ENCODE data around the gene DLGAP4.
"Not testable (repeated sequence)": the region's sequence is repeated elsewhere in the genome, so short reads cannot be mapped to it uniquely, and the experiment has no call there.

Gene DLGAP4

DNA sequence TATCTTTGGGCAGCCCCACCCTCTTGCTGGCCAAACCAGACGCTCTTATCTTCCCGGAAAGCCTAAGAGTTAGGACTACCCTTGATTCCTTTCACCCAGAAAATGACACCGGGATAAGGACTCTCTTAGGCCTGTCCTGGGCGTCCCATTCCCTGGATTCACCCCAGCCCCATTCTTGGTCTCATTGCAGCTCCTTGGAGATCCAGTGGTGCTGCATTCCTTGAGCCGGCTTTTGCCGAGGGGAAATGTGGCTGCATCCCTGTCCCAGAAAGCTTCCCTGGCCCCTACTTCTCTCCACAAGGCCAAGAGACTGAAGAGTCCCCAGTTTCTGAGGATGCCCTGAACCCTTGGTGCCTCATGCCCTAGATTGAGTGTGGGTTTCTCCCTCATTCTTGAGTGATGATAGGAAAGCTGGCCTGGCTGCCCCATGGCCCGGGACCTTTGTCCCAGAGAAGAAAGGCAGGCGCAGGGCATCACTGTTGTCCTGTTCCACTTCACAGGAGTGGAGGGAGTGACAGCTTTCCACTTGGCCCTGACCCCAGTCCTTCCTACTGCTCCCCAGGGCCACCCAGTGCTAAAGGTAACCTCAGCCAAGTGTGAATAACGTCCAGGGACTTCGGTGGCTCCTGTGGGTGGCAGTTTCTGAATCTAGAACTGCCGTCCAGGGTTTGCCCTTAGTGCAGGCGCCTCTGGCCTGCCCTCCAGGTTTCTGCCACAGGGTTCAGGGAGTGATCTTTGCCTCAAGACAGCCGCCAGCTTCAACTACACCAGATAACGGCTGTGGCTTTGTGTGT lies 192.4 kb downstream of the DLGAP4 start:
- DNase-seq (ENCODE audit: low read depth) = no peak

- no peak for DNase-seq (ENCODE audit: low read depth)
Observed at GRCh38 chr20:36499211-36499610, 193.1 kb downstream of the DLGAP4 start.

GRCh38 chr20:36499723-36500501 lies 193.8 kb downstream of the DLGAP4 start:
- no peak for DNase-seq (ENCODE audit: low read depth)

DNA sequence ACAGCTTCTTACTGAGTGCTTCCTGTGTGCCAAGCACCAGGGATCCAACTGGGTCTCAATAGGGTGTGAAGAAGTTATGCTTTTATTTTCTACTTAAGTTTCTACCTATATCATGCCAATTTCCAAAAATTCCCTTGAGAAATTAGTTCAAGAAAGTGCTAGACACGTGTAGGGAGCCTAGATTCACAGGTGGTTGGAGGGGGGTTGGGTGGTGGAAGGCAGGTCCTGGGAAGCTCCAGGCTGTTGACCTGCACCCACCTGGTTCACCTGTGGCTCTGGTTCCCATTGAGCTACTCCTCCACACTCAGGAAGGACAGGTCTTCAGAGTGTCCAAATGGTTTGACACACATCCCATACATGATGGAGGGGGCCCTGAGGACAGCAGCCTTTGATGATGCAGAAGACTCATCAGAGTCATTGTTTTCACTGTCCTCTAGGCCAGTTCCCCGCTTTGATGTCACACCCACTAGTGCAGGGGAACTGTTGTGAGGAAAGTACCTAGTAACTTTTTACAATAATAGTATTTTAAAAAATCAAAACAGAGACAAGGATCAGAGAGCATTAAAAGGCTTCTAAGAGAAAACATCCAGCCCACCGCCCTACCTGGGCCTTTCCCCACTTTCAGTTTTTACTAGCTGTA lies 195.3 kb downstream of the DLGAP4 start:
- no peak for DNase-seq (ENCODE audit: low read depth)

DNA sequence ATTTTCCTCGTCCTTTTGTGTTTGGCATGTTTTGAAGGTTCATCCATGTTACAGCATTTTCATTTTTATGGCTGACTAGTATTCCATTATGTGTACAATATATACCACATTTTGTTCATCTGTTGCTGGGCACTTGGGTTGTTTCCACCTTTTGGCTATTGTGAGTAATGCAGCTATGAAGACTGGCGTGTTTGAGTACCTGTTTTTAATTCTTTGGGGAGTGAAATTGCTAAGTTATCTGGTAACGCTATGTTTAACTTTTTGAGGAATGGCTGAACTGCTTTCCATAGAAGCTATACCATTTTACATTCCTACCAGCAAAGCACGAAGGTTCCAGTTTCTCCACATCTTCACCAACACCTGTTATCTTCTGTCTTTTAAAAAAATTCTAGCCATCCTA lies 198.2 kb downstream of the DLGAP4 start:
- DNase-seq (ENCODE audit: low read depth) = no peak

DNA sequence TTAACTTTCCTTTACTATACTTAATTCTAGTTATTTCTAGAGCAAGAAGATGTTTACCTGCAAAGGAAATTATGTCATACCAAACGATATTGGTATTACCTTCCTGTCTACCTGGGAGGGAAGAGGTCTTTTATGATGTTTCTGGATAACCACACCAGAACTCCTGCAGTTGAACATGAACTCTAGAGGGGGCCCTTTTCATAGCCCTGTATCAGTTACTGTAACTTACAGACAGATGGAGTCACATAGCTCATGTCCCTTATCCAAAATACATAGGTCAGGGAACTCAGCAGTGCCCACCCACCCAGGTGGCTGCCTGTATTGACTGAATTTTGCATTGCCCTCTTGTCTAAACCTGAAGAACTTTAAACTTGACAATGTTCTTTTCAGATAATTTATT lies 200.1 kb downstream of the DLGAP4 start:
- no peak for DNase-seq (ENCODE audit: low read depth)

- no peak for DNase-seq (ENCODE audit: low read depth)
Observed at GRCh38 chr20:36507746-36508145, 201.6 kb downstream of the DLGAP4 start.

GRCh38 chr20:36519012-36519719 lies 213.0 kb downstream of the DLGAP4 start:
- DNase-seq (ENCODE audit: low read depth) = no peak

GRCh38 chr20:36519944-36520343 lies 213.8 kb downstream of the DLGAP4 start:
- no peak for DNase-seq (ENCODE audit: low read depth)

DNA sequence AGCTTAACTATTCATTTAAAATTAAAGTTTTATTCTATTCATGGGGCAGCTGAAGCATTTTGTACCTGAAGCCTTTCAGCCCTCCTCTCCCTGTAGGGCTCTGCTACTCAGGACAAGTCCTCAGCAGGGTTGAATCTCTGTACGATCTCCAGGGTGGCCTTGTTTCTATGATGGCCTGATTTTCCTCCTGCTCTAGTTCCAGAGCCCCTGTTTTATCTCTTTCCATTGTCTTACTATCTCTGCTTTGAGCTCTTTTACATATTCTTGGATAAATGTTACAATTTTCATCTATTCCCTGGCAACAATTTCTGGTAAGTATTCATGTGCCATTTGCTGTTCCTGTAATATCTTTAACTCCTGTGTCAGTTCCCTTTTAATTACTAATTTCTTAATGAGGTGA lies 215.4 kb downstream of the DLGAP4 start:
- DNase-seq (ENCODE audit: low read depth) = no peak

DNA sequence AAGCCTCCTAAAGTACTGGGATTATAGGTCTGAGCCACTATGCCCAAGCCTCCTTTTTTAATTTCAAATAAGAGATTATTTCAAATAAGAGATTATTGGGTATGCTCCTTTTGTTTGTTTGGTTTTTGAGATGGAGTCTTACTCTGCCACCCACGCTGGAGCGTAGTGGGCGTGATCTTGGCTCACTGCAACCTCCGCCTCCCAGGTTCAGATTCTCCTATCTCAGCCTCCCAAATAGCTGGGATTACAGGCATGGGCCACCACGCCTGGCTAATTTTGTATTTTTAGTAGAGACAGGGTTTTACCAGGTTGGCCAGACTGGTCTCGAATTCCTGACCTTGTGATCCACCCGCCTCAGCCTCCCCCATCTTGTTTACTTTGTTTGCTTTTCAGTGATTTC lies 216.3 kb downstream of the DLGAP4 start:
- DNase-seq (ENCODE audit: low read depth) = not testable (repeated sequence)

DNA sequence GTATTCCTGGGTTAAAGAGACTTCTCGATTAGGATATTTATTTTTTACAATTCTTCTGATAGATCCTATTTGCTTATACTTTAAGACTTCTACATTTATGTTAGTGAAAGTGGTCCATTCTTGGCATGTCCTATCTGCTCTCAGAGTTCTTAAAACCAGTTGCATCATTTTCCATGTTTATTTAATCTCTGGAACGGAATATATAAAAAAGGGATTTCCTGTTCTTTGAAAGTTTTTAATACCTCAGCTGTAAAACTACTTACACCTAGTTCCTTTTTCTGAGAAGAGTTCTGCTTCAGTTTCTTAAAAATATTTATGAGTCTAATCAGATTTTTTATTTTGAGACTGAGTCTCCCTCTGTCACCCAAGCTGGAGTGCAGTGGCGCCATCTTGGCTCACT lies 217.2 kb downstream of the DLGAP4 start:
- DNase-seq (ENCODE audit: low read depth) = no peak

DNA sequence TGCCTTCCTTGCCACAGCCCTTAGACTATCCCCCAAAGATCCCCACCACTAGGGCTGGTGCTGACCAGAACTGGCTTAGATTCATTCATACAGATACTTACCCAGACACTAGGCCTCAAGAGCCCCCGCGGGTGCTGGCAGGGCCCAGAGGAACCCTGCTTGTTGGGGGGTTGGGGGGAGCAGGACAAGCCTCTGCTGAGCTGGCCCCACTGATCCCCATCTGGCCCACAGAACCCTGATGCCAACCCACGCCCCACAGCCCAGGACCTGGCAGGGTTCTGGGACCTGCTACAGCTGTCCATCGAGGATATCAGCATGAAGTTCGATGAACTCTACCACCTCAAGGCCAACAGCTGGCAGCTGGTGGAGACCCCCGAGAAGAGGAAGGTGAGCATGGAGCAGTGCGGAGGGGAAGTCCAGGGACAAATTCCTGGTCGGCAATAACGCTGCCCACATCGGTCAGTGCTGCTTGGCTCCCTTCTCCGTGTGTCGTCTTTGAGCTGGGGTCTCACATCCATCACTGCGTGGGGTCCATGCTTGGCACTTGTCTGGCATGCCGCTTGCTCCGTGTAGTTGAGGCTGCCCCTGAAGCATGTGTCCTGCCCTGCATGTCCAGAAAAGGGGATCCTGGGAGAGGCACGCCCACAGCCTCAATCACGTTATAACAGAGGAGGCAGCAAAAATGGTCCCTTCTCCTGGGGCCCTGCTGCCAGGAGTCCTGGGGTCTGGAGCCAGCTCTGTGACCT lies 219.7 kb downstream of the DLGAP4 start:
- no peak for DNase-seq (ENCODE audit: low read depth)

GRCh38 chr20:36526521-36527011 lies 220.4 kb downstream of the DLGAP4 start:
- no peak for DNase-seq (ENCODE audit: low read depth)

GRCh38 chr20:36527331-36528125 lies 221.4 kb downstream of the DLGAP4 start:
- DNase-seq (ENCODE audit: low read depth) = no peak

GRCh38 chr20:36528176-36528874 lies 222.2 kb downstream of the DLGAP4 start:
- no peak for DNase-seq (ENCODE audit: low read depth)

GRCh38 chr20:36528875-36529417 lies 222.8 kb downstream of the DLGAP4 start:
- no peak for DNase-seq (ENCODE audit: low read depth)

DNA sequence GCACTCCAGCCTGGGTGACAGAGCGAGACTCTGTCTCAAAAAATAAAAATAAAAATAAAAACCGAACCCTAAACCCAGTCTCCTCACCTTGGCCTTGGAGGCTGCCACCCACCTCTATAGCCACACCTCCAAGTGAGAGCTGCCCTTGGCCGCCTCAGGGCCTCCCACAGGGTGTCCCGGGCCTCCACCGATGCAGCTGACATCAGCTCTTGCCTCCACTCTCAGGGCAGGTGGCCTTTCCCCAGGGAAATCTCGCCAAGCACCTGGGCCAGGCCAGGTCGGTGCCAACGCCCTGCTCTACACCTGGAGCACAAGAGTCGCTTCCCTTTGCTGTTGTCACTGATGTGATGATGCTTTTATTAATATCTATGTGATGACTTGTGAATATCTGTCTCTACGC lies 226.2 kb downstream of the DLGAP4 start:
- no peak for DNase-seq (ENCODE audit: low read depth)

DNA sequence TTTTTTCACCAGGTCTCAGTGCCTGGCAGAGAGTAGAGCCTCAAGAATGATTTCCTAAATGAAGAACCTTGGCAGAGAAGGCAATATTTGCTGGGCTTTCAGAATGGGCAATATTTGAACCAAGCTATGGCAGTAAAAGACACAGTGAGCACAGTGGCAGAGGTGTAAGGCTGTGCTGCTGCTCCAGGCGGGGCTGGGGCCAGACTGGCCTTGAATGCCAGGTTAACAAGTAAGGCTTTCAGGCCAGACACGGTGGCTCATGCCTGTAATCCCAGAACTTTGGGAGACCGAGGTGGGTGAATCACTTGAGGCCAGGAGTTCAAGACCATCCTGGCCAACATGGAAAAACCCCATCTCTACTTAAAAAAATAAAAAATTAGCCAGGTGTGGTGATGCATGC lies 226.7 kb downstream of the DLGAP4 start:
- no peak for DNase-seq (ENCODE audit: low read depth)

Data from stimulated activated CD8-positive, alpha-beta memory T cell treated with anti-CD3 and anti-CD28 coated beads, Interleukin-12 subunit alpha, Interleukin-12 subunit beta, amount 100 ng/mL, for 1 hour (primary cell).